ENCODE measurements around the gene GRK3.
"Not testable (repeated sequence)": the region's sequence is repeated elsewhere in the genome, so short reads cannot be mapped to it uniquely, and the experiment has no call there.

- not testable (repeated sequence) for TF ChIP-seq BACH1 (IDR thresholded peaks at IDR 0.05; ENCODE audit: borderline replicate concordance); ZBTB33 (IDR thresholded peaks at IDR 0.05); CTCF (IDR thresholded peaks at IDR 0.05 in 2 of 3, conservative IDR thresholded peaks at IDR 0.05 in 1 of 3; ENCODE audit: control insufficient read depth in 2 of 3, extremely low read depth in 1 of 3, insufficient read depth in 1 of 3, low read depth in 3 of 3, low read length in 3 of 3); ELK1 (IDR thresholded peaks at IDR 0.05; ENCODE audit: low read depth, low read length)
Measured at GRCh38 chr22:25613131-25613530, 48.7 kb downstream of the GRK3 start.

Data from GM12878 (cell line).